Suprapubic skin (tissue), 4 donors: Measurements from ENCODE around the gene ZFHX3.

Experiments
- EP300 ChIP-seq: sonication (generic); formaldehyde crosslinking; IDR thresholded peaks from one replicate; pipeline ENCODE4 v1.6.1; 2017; ENCODE audit warnings: antibody characterized with exemption
- POLR2A ChIP-seq, 2 donors: fragments of 450-650 bp; IDR thresholded peaks; one replicate each; pipeline ENCODE4 v1.6.1; 2017; ENCODE audit warnings: antibody characterized with exemption in 2 of 2, mild to moderate bottlenecking in 2 of 2, moderate library complexity in 2 of 2
- POLR2AphosphoS5 ChIP-seq, 3 donors: sonication (generic); formaldehyde crosslinking; IDR thresholded peaks; one replicate each; pipeline ENCODE4 v1.6.1; 2017; ENCODE audit warnings: antibody characterized with exemption in 3 of 3
- TF ChIP-seq, protein P1 (sequence below), 2 donors: fragments of 200-600 bp in 1 of 2; fragments of 450-650 bp in 1 of 2; sonication (generic) in 1 of 2; IDR thresholded peaks; one replicate each; pipeline ENCODE4 v1.5.1; 2016 to 2019; ENCODE audit warnings: antibody characterized with exemption in 2 of 2, mild to moderate bottlenecking in 1 of 2, moderate library complexity in 1 of 2

DNA sequence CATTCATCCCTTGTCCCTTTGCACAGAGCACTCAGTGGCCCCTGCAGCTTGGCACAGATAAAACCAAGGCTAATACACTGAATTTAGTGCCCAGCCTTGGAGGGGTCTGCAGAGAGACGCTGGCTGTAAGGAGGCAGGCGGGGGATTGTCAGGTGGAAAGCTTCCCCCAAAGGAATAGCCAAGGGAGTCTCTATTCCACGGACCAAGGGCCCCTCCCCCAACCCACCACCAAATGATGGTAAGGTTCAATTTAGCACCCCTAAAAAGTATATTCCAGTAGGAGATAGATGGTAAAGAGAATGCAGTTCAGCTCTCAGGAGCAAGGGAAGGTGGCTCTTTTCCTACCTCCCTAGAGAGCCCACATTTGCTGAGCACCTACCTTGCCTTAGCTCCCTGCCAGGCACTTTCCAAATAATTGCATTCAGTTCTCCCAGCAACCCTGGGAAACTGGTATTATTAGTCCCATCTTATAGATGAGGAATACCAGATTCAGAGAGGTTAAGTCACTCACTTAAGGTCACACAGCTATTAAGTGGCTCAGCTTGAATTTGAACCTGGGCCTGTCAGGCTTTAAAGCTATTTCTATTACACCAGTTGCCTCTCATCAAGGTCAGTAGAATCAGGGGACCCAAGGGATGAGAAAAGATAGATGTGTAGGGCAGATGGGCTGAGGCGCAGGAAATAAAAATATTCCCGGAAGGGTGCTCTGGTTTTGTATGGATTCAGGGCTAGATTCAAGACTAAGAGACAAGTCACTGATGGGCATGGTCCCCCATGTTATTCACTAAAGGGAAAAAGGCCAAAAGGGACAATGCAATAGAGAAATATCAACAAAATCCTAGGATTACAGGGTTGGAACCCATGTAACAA, 20.0 kb upstream of the ZFHX3 start:
- TF ChIP-seq POLR2AphosphoS5 (IDR thresholded peaks at IDR 0.05) (no peak), POLR2A (IDR thresholded peaks at IDR 0.05) (no peak), EP300 (no peak)
- TF ChIP-seq, protein P1, sequence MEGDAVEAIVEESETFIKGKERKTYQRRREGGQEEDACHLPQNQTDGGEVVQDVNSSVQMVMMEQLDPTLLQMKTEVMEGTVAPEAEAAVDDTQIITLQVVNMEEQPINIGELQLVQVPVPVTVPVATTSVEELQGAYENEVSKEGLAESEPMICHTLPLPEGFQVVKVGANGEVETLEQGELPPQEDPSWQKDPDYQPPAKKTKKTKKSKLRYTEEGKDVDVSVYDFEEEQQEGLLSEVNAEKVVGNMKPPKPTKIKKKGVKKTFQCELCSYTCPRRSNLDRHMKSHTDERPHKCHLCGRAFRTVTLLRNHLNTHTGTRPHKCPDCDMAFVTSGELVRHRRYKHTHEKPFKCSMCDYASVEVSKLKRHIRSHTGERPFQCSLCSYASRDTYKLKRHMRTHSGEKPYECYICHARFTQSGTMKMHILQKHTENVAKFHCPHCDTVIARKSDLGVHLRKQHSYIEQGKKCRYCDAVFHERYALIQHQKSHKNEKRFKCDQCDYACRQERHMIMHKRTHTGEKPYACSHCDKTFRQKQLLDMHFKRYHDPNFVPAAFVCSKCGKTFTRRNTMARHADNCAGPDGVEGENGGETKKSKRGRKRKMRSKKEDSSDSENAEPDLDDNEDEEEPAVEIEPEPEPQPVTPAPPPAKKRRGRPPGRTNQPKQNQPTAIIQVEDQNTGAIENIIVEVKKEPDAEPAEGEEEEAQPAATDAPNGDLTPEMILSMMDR (IDR thresholded peaks at IDR 0.05), result no peak
